ENCODE measurements around the gene EYA3.

The EYA3 gene

DNA sequence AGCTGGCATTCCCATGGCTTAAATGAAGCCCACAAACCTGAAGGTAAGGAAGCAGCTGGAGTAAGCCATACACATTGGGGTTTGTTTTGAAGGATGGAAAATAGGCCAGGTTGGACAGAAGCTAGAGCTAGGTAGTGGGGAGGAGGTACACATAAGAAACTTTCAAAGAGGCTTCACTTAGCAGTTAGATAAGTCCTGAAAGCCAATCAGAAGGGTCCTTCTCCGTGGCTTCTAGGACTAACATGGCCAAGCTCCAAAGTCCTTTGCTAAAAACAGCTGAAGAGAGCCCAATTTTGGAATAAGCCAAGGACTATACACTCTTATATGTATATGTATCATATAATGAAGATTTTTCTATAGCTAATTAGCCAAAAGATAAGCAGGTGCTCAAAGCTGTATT, 1.8 kb downstream of the EYA3 start:
- FAIRE-seq = peak; percentile 51
- TF ChIP-seq POLR2AphosphoS5 (IDR thresholded peaks at IDR 0.05; ENCODE audit: low read depth, low read length) (no peak), TAF1 (IDR thresholded peaks at IDR 0.05; ENCODE audit: borderline replicate concordance, low read depth, low read length) (no peak), POLR2A (IDR thresholded peaks at IDR 0.05; ENCODE audit: low read depth, low read length) (no peak)
- DNase-seq (ENCODE audit: insufficient read length) = no peak

- no peak for TF ChIP-seq POLR2AphosphoS5 (IDR thresholded peaks at IDR 0.05; ENCODE audit: low read depth, low read length)
- TF ChIP-seq POLR2A (IDR thresholded peaks at IDR 0.05; ENCODE audit: low read depth, low read length) = no peak
- no peak for TF ChIP-seq TAF1 (IDR thresholded peaks at IDR 0.05; ENCODE audit: borderline replicate concordance, low read depth, low read length)
- DNase-seq (ENCODE audit: insufficient read length) (no peak), FAIRE-seq (peak; percentile 36)
Observed at GRCh38 chr1:28085129-28085528, 3.3 kb downstream of the EYA3 start.

DNA sequence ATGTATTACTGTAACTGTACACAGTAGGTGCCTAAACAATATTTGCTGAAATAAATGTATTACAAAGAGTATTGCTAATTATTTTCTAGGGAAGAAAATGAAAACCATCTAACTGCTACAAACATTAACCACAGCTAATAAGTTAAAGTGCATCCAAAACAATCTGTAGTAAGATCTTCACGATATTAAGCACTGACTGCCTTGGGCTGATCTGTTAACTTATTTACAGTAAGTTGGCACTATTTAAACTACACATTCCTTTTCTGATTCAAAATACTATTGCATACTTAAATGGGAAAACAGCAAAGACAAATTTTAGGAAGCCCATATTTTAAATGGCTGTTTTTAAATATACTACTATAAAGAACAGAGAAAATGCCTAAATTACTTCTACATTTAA, 4.5 kb downstream of the EYA3 start:
- no peak for TF ChIP-seq POLR2AphosphoS5 (IDR thresholded peaks at IDR 0.05; ENCODE audit: low read depth, low read length)
- DNase-seq (ENCODE audit: insufficient read length) (no peak), FAIRE-seq (peak; percentile 54)

GRCh38 chr1:28078680-28079626, 9.5 kb downstream of the EYA3 start:
- FAIRE-seq (peak; percentile 84), DNase-seq (ENCODE audit: insufficient read length) (no peak)
- TF ChIP-seq TAF1 (IDR thresholded peaks at IDR 0.05; ENCODE audit: borderline replicate concordance, low read depth, low read length) (no peak), POLR2AphosphoS5 (IDR thresholded peaks at IDR 0.05; ENCODE audit: low read depth, low read length) (no peak), POLR2A (IDR thresholded peaks at IDR 0.05; ENCODE audit: low read depth, low read length) (no peak)

GRCh38 chr1:28078262-28078661, 10.1 kb downstream of the EYA3 start:
- DNase-seq (ENCODE audit: insufficient read length) = no peak
- no peak for TF ChIP-seq TAF1 (IDR thresholded peaks at IDR 0.05; ENCODE audit: borderline replicate concordance, low read depth, low read length)
- no peak for TF ChIP-seq POLR2A (IDR thresholded peaks at IDR 0.05; ENCODE audit: low read depth, low read length)
- no peak for TF ChIP-seq POLR2AphosphoS5 (IDR thresholded peaks at IDR 0.05; ENCODE audit: low read depth, low read length)
- FAIRE-seq = peak; percentile 5

DNA sequence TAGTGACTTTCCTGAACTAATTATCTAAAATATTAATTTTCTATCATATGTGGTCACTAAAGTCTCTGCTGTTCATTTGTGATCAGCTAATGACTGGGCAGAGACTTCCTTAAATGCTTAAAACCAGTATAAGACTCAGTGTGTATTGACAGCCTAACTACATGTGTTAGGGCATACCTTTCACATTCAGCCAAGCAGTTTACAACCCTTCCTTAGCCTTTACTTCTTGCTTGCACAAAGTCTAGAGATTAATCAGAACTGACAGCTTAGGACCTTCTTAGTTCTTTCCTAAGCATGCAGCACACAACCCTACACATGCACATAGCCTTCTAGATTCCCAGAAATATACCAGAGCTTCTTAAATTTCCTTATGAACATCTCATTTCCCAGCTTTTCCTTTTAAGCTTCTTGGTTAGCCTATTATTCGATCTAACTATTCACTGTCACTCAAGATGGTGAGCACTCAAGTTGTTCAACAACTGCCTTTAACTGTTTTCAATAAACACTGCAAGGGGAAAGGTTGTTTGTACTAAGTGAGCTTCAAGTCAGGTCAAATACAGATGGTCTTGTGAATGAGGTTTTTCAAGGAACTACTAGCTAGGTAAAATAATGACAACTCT, 13.4 kb downstream of the EYA3 start:
- FAIRE-seq (no peak), DNase-seq (ENCODE audit: insufficient read length) (no peak)
- TF ChIP-seq TAF1 (IDR thresholded peaks at IDR 0.05; ENCODE audit: borderline replicate concordance, low read depth, low read length) (no peak), POLR2A (IDR thresholded peaks at IDR 0.05; ENCODE audit: low read depth, low read length) (no peak), POLR2AphosphoS5 (IDR thresholded peaks at IDR 0.05; ENCODE audit: low read depth, low read length) (no peak)

DNA sequence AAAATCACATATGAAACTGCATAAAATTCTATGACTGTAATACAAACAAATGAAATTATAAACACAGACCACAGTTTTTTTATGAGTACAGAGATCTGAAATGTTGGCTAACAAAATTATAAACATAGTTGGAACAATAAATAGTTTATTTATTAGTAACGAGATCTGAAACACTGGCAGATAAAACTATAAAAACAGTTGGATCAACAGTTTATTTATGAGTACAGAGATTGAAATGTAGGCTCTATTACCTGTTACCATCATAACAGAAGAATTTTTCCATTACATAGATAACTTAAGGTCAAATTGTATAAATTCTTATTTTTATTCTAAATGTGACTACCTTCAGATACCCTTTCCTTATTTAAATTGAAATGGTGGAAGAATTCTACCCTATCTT, 14.5 kb downstream of the EYA3 start:
- DNase-seq (ENCODE audit: insufficient read length) = no peak
- no peak for FAIRE-seq
- TF ChIP-seq POLR2AphosphoS5 (IDR thresholded peaks at IDR 0.05; ENCODE audit: low read depth, low read length) = no peak
- no peak for TF ChIP-seq POLR2A (IDR thresholded peaks at IDR 0.05; ENCODE audit: low read depth, low read length)
- TF ChIP-seq TAF1 (IDR thresholded peaks at IDR 0.05; ENCODE audit: borderline replicate concordance, low read depth, low read length) = no peak

DNA sequence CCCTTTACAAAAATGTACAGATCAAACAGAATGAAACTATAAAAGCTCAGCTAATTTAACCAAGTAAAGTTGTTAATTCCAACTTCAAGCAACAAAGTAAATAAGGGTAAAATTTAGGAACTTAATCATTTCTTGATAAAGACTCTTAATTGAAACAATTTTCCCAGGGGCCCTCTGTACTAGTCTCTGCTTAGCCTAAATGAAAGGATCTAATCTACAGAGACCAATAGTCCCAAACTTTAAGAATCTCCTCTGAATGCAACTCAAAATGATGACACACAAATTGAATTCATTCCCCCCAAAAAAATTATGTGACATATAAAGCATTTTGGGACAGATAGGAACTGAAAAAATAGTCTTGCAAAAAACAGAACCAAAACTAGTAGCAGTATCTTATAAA, 16.6 kb downstream of the EYA3 start:
- DNase-seq (ENCODE audit: insufficient read length) (no peak), FAIRE-seq (peak; percentile 54)
- no peak for TF ChIP-seq TAF1 (IDR thresholded peaks at IDR 0.05; ENCODE audit: borderline replicate concordance, low read depth, low read length)
- TF ChIP-seq POLR2AphosphoS5 (IDR thresholded peaks at IDR 0.05; ENCODE audit: low read depth, low read length) = no peak
- TF ChIP-seq POLR2A (IDR thresholded peaks at IDR 0.05; ENCODE audit: low read depth, low read length) = no peak

GRCh38 chr1:28070725-28071593, 17.5 kb downstream of the EYA3 start:
- no peak for DNase-seq (ENCODE audit: insufficient read length)
- TF ChIP-seq TAF1 (IDR thresholded peaks at IDR 0.05; ENCODE audit: borderline replicate concordance, low read depth, low read length) = no peak
- no peak for TF ChIP-seq POLR2AphosphoS5 (IDR thresholded peaks at IDR 0.05; ENCODE audit: low read depth, low read length)
- no peak for TF ChIP-seq POLR2A (IDR thresholded peaks at IDR 0.05; ENCODE audit: low read depth, low read length)
- no peak for FAIRE-seq

- peak; percentile 68 for FAIRE-seq
- TF ChIP-seq POLR2AphosphoS5 (IDR thresholded peaks at IDR 0.05; ENCODE audit: low read depth, low read length) = no peak
- TF ChIP-seq POLR2A (IDR thresholded peaks at IDR 0.05; ENCODE audit: low read depth, low read length) = no peak
- TF ChIP-seq TAF1 (IDR thresholded peaks at IDR 0.05; ENCODE audit: borderline replicate concordance, low read depth, low read length) = no peak
Observed at GRCh38 chr1:28067523-28068090, 20.8 kb downstream of the EYA3 start.

More at GRCh38 chr1:28067523-28068090, 20.8 kb downstream of the EYA3 start:
- no peak for DNase-seq (ENCODE audit: insufficient read length)
